HEK293 (cell line): Measurements from ENCODE around the gene LYPD6B.

ENCODE experiments used
- CTCF ChIA-PET: fragments of 350-600 bp; formaldehyde crosslinking; extraction: SDS; loops from one replicate; lab custom pipeline; 2021; ENCODE audit warnings: antibody characterized with exemption; lab: Yijun Ruan, JAX
- POLR2A ChIA-PET: fragments of 300-600 bp; formaldehyde crosslinking; extraction: SDS; loops from one replicate; lab custom pipeline; 2020; ENCODE audit warnings: antibody characterized with exemption, inconsistent platforms; lab: Yijun Ruan, JAX
- H3K27ac ChIP-seq: fragments of 200-500 bp; sonication (Bioruptor generic); 2 replicates; pipeline ENCODE4 v1.5.1; 2014; ENCODE audit warnings: low read depth, low read length, control low read depth, inconsistent platforms; ENCODE audit errors: extremely low read depth
- H3K36me3 ChIP-seq, 2 experiments: fragments of 200-500 bp in 1 of 2; sonication (Bioruptor generic) in 1 of 2; 1 replicate in 1 of 2; 2 replicates in 1 of 2; pipeline ENCODE4 v1.5.1; 2014 to 2017; ENCODE audit warnings: inconsistent platforms in 2 of 2, low read length in 2 of 2; ENCODE audit not compliant: control insufficient read depth in 2 of 2, insufficient read depth in 1 of 2
- H3K4me1 ChIP-seq: fragments of 200-500 bp; sonication (Bioruptor generic); 2 replicates; pipeline ENCODE4 v1.5.1; 2014; ENCODE audit warnings: mild to moderate bottlenecking, low read length, inconsistent platforms; ENCODE audit not compliant: control insufficient read depth, insufficient read depth
- H3K4me3 ChIP-seq: 2 replicates; pipeline ENCODE4 v1.5.1; 2011; ENCODE audit warnings: low read depth, mild to moderate bottlenecking, control low read depth, low read length, moderate library complexity
- H3K9me3 ChIP-seq: fragments of 200-500 bp; sonication (Bioruptor generic); 2 replicates; pipeline ENCODE4 v1.5.1; 2014; ENCODE audit warnings: low read depth, low read length, inconsistent platforms; ENCODE audit not compliant: control insufficient read depth, insufficient read depth
- BCL11A ChIP-seq: fragments of 450-650 bp; formaldehyde crosslinking; IDR thresholded peaks from 2 replicates; pipeline ENCODE4 v1.5.1; 2016; ENCODE audit warnings: low read depth, missing biosample characterization, missing genetic modification characterization
- FEZF1 ChIP-seq: fragments of 450-650 bp; formaldehyde crosslinking; IDR thresholded peaks from 2 replicates; pipeline ENCODE4 v1.5.1; 2016; ENCODE audit warnings: missing biosample characterization, missing genetic modification characterization
- GLI4 ChIP-seq: fragments of 450-650 bp; formaldehyde crosslinking; IDR thresholded peaks from 2 replicates; pipeline ENCODE4 v1.5.1; 2016; ENCODE audit warnings: missing biosample characterization, missing genetic modification characterization
- GLIS2 ChIP-seq: fragments of 450-650 bp; formaldehyde crosslinking; IDR thresholded peaks from 2 replicates; pipeline ENCODE4 v1.5.1; 2016; ENCODE audit warnings: missing biosample characterization, missing genetic modification characterization
- HOXD13 ChIP-seq: sonication (generic); formaldehyde crosslinking; IDR thresholded peaks from 2 replicates; pipeline ENCODE4 v1.8.0; 2022; ENCODE audit warnings: missing genetic modification reagents, borderline replicate concordance
- KLF1 ChIP-seq: fragments of 450-650 bp; formaldehyde crosslinking; IDR thresholded peaks from 2 replicates; pipeline ENCODE4 v1.5.1; 2016; ENCODE audit warnings: missing biosample characterization, missing genetic modification characterization
- KLF8 ChIP-seq: fragments of 450-650 bp; formaldehyde crosslinking; IDR thresholded peaks from 2 replicates; pipeline ENCODE4 v1.5.1; 2016; ENCODE audit warnings: missing biosample characterization, missing genetic modification characterization
- OVOL3 ChIP-seq: fragments of 450-650 bp; formaldehyde crosslinking; IDR thresholded peaks from 2 replicates; pipeline ENCODE4 v1.5.1; 2016; ENCODE audit warnings: missing biosample characterization, missing genetic modification characterization
- SCRT1 ChIP-seq: fragments of 450-650 bp; formaldehyde crosslinking; IDR thresholded peaks from 2 replicates; pipeline ENCODE4 v1.5.1; 2016; ENCODE audit warnings: missing biosample characterization, missing genetic modification characterization, borderline replicate concordance
- SETDB1 ChIP-seq: IDR thresholded peaks from one replicate; pipeline ENCODE4 v1.6.1; 2017; ENCODE audit warnings: mild to moderate bottlenecking, low read length, moderate library complexity, mixed read lengths; ENCODE audit not compliant: insufficient read length
- SP2 ChIP-seq: fragments of 450-650 bp; formaldehyde crosslinking; IDR thresholded peaks from 2 replicates; pipeline ENCODE4 v1.5.1; 2016; ENCODE audit warnings: missing biosample characterization, missing genetic modification characterization
- ZBTB17 ChIP-seq: fragments of 450-650 bp; formaldehyde crosslinking; IDR thresholded peaks from 2 replicates; pipeline ENCODE4 v1.5.1; 2016; ENCODE audit warnings: missing biosample characterization, missing genetic modification characterization
- ZFP3 ChIP-seq: fragments of 450-650 bp; formaldehyde crosslinking; IDR thresholded peaks from 2 replicates; pipeline ENCODE4 v1.5.1; 2016; ENCODE audit warnings: low read depth, missing biosample characterization, missing genetic modification characterization
- ZNF112 ChIP-seq: fragments of 450-650 bp; formaldehyde crosslinking; IDR thresholded peaks from 2 replicates; pipeline ENCODE4 v1.5.0; 2017; ENCODE audit warnings: missing biosample characterization, missing genetic modification characterization
- ZNF169 ChIP-seq: fragments of 450-650 bp; formaldehyde crosslinking; IDR thresholded peaks from 2 replicates; pipeline ENCODE4 v1.5.1; 2016; ENCODE audit warnings: missing biosample characterization, missing genetic modification characterization
- ZNF211 ChIP-seq: fragments of 450-650 bp; formaldehyde crosslinking; IDR thresholded peaks from 2 replicates; pipeline ENCODE4 v1.5.1; 2016; ENCODE audit warnings: low read depth, missing biosample characterization, missing genetic modification characterization
- ZNF292 ChIP-seq: fragments of 450-650 bp; formaldehyde crosslinking; IDR thresholded peaks from 2 replicates; pipeline ENCODE4 v1.5.1; 2016; ENCODE audit warnings: low read depth, missing biosample characterization, missing genetic modification characterization, borderline replicate concordance
- ZNF324 ChIP-seq: fragments of 450-650 bp; formaldehyde crosslinking; IDR thresholded peaks from 2 replicates; pipeline ENCODE4 v1.5.1; 2016; ENCODE audit warnings: missing biosample characterization, missing genetic modification characterization
- ZNF335 ChIP-seq: fragments of 450-650 bp; formaldehyde crosslinking; conservative IDR thresholded peaks from 2 replicates; pipeline ENCODE4 v1.5.1; 2016; ENCODE audit warnings: missing biosample characterization, missing genetic modification characterization
- ZNF423 ChIP-seq: fragments of 450-650 bp; formaldehyde crosslinking; IDR thresholded peaks from 2 replicates; pipeline ENCODE4 v1.5.1; 2016; ENCODE audit warnings: missing biosample characterization, missing genetic modification characterization
- ZNF530 ChIP-seq: fragments of 450-650 bp; formaldehyde crosslinking; IDR thresholded peaks from 2 replicates; pipeline ENCODE4 v1.5.1; 2016; ENCODE audit warnings: low read depth, missing biosample characterization, missing genetic modification characterization
- ZNF560 ChIP-seq: fragments of 450-650 bp; formaldehyde crosslinking; IDR thresholded peaks from 2 replicates; pipeline ENCODE4 v1.5.1; 2017; ENCODE audit warnings: missing biosample characterization, missing genetic modification characterization, borderline replicate concordance
- ZNF596 ChIP-seq: fragments of 450-650 bp; IDR thresholded peaks from 2 replicates; pipeline ENCODE4 v1.5.0; 2018; ENCODE audit warnings: missing biosample characterization, mild to moderate bottlenecking, missing genetic modification characterization, moderate library complexity
- ZNF621 ChIP-seq: fragments of 450-650 bp; formaldehyde crosslinking; IDR thresholded peaks from 2 replicates; pipeline ENCODE4 v1.5.1; 2017; ENCODE audit warnings: missing biosample characterization, missing genetic modification characterization
- ZNF670 ChIP-seq: fragments of 450-650 bp; formaldehyde crosslinking; IDR thresholded peaks from 2 replicates; pipeline ENCODE4 v1.5.1; 2016; ENCODE audit warnings: missing biosample characterization, missing genetic modification characterization, low read depth
- ZNF707 ChIP-seq: fragments of 450-650 bp; formaldehyde crosslinking; IDR thresholded peaks from 2 replicates; pipeline ENCODE4 v1.5.1; 2016; ENCODE audit warnings: missing biosample characterization, missing genetic modification characterization
- ZNF776 ChIP-seq: fragments of 450-650 bp; formaldehyde crosslinking; IDR thresholded peaks from 2 replicates; pipeline ENCODE4 v1.5.0; 2017; ENCODE audit warnings: missing biosample characterization, missing genetic modification characterization, borderline replicate concordance
- ZNF777 ChIP-seq: fragments of 450-650 bp; formaldehyde crosslinking; IDR thresholded peaks from 2 replicates; pipeline ENCODE4 v1.5.1; 2017; ENCODE audit warnings: missing biosample characterization, missing genetic modification characterization, borderline replicate concordance
- TF ChIP-seq, protein P1 (sequence below): fragments of 450-650 bp; formaldehyde crosslinking; IDR thresholded peaks from 2 replicates; pipeline ENCODE4 v1.5.1; 2017; ENCODE audit warnings: missing biosample characterization, missing genetic modification characterization

Gene LYPD6B

DNA sequence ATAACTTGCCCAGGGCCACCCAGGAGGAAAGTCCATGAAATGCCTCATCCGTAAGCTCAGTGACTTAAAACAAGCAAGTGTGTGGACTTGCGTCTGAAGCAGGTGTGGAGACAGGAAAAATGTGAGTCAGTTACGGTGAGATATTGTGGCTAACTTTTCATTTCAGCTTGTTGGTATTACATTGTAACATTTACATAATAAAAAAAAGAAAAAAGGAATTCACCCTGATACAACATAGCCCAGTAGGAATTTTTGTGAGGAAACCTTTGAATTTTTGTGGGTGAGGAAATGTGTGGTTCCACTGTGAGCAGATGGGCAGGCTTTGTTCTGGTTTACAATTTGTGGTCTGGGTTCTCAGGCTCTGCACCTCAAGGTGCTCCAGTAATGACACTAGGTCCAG, 33.7 kb upstream of the LYPD6B start (continued):
- TF ChIP-seq GLIS2 (tag by site-specific recombination) (no peak), ZNF292 (tag by site-specific recombination) (no peak), ZNF776 (no peak), ZNF777 (tag by site-specific recombination) (no peak)
- TF ChIP-seq, all 188 proteins: peak for 0

GRCh38 chr2:149005471-149006077, 32.9 kb upstream of the LYPD6B start:
- ChIA-PET CTCF (interaction anchor here (0.6 kb wide), 1 partner anchor 10 kb away, joined by 3 read pairs; no protein-coding TSS in a partner anchor), POLR2A (no interaction called here)
- Histone ChIP-seq H3K9me3 (no peaks in the 10 kb centered on the region), H3K4me3 (no peak overlapping the region), H3K27ac (no peak overlapping the region), H3K4me1 (no peaks in the 10 kb centered on the region), H3K36me3 (peaks cover 5 to 75% of the 10 kb centered on the region in 2 experiments; a peak in 1 of 3 replicates)
- TF ChIP-seq HOXD13 (no peak), ZNF423 (tag by site-specific recombination) (no peak), ZNF211 (tag by site-specific recombination) (no peak), KLF1 (no peak), ZBTB17 (tag by site-specific recombination) (no peak), KLF8 (no peak), ZFP3 (no peak), BCL11A (tag by site-specific recombination) (no peak), ZNF560 (no peak), ZNF112 (tag by site-specific recombination) (no peak), SCRT1 (tag by site-specific recombination) (no peak), ZNF621 (tag by site-specific recombination) (no peak), OVOL3 (tag by site-specific recombination) (no peak)

DNA sequence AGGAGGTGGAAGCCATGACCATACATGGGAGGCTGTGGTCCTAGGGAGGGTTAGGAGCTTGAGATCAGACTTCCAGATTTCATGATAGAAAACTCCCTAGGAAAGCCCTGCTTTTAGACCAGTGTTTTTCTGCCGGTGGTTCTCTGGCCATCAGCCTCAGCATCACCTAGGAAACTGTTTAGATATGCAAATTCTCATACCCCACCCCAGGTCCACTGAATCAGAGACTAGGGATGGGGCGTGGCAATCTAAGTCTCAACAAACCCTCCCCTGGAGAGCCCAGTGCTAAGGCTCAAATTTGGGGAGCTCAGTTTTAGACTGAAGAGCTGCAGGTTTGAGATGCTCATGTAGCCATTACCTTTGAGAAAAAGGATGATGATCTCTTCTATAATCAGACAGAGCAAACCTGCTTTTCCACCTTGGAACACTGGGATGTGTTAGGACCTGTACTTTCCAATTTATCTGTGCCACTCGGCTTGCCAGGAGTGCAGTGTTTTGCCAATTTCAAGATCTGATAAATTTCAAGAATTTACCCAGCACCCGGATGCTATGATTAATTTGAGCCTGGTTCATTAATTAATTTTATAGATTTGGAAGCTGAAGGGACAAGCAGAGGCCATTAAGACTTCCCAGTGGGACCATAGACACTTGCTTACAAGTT, 31.5 kb upstream of the LYPD6B start:
- ChIA-PET POLR2A (no interaction called here), CTCF (interaction anchor here (0.7 to 3.3 kb wide), 3 partner anchors 11 to 554 kb away, joined by 3 to 19 read pairs (median 3); no protein-coding TSS in a partner anchor)
- H3K36me3 ChIP-seq = peaks cover 0 to 76% of the 10 kb centered on the region in 2 experiments; a peak in 1 of 3 replicates
- H3K9me3 ChIP-seq = no peaks in the 10 kb centered on the region
- no peak for TF ChIP-seq ZNF707 (tag by site-specific recombination)
- H3K4me3 ChIP-seq = no peak overlapping the region
- H3K4me1 ChIP-seq = no peaks in the 10 kb centered on the region
- H3K27ac ChIP-seq = no peak overlapping the region

GRCh38 chr2:149008381-149008780, 30.1 kb upstream of the LYPD6B start:
- ChIA-PET CTCF (interaction anchor here (3.3 kb wide), 1 partner anchor 10 kb away, joined by 19 read pairs; no protein-coding TSS in a partner anchor), POLR2A (no interaction called here)
- Histone ChIP-seq H3K36me3 (peaks cover 0 to 76% of the 10 kb centered on the region in 2 experiments; a peak in 1 of 3 replicates), H3K4me3 (no peak overlapping the region), H3K27ac (no peak overlapping the region), H3K4me1 (no peaks in the 10 kb centered on the region), H3K9me3 (no peaks in the 10 kb centered on the region)
- TF ChIP-seq SP2 (tag by site-specific recombination) (no peak), ZBTB17 (tag by site-specific recombination) (no peak), SETDB1 (no peak), ZNF169 (no peak), ZNF324 (tag by site-specific recombination) (no peak), ZNF335 (tag by site-specific recombination) (no peak), ZNF670 (no peak), ZNF292 (tag by site-specific recombination) (no peak), ZNF596 (tag by site-specific recombination) (no peak), KLF8 (no peak), FEZF1 (tag by site-specific recombination) (no peak), GLI4 (tag by site-specific recombination) (no peak), ZNF530 (tag by site-specific recombination) (no peak)
- TF ChIP-seq, protein P1, sequence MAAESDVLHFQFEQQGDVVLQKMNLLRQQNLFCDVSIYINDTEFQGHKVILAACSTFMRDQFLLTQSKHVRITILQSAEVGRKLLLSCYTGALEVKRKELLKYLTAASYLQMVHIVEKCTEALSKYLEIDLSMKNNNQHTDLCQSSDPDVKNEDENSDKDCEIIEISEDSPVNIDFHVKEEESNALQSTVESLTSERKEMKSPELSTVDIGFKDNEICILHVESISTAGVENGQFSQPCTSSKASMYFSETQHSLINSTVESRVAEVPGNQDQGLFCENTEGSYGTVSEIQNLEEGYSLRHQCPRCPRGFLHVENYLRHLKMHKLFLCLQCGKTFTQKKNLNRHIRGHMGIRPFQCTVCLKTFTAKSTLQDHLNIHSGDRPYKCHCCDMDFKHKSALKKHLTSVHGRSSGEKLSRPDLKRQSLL (tag by site-specific recombination) = no peak
